ENCODE measurements around the gene CDKL4.

- no peak for TF ChIP-seq TAF1 (IDR thresholded peaks at IDR 0.05; ENCODE audit: low read depth)
- TF ChIP-seq CEBPB (IDR thresholded peaks at IDR 0.05): no peak
- no peak for TF ChIP-seq FOXM1 (IDR thresholded peaks at IDR 0.05; ENCODE audit: borderline replicate concordance, low read depth)
Measured at GRCh38 chr2:39240758-39241157, 3.0 kb downstream of the CDKL4 start.
